Neural cell (in vitro differentiated cells): ENCODE results near the gene SPEM1. TPM values are rescaled to one million over a fixed set of nuclear protein-coding genes. Genes with fewer than 3 reads are reported as not detected.

Experiments
- H2AFZ ChIP-seq: fragments of 200-600, 300-800 bp; sonication (generic), shearing (Covaris generic); 2 replicates; pipeline ENCODE4 v1.6.0; 2014; ENCODE audit warnings: low read depth, mild to moderate bottlenecking, antibody characterized with exemption, low read length, moderate library complexity
- H3F3A ChIP-seq: fragments of 200-600 bp; shearing (Covaris generic); 2 replicates; pipeline ENCODE4 v1.6.1; 2016; ENCODE audit warnings: mild to moderate bottlenecking, moderate library complexity, mixed read lengths, antibody characterized with exemption, low read length; ENCODE audit not compliant: insufficient read depth, poor library complexity, severe bottlenecking
- H3K27ac ChIP-seq: fragments of 200-600, 300-800 bp; sonication (generic), shearing (Covaris generic); 2 replicates; pipeline ENCODE4 v1.5.1; 2014; ENCODE audit warnings: mild to moderate bottlenecking, low read length, moderate library complexity
- H3K27me3 ChIP-seq: fragments of 300-800, 200-600 bp; sonication (generic), shearing (Covaris generic); 2 replicates; pipeline ENCODE4 v1.6.0; 2014; ENCODE audit warnings: mild to moderate bottlenecking, low read depth, low read length, moderate library complexity; ENCODE audit not compliant: insufficient read depth
- H3K36me3 ChIP-seq: fragments of 300-800, 200-600 bp; sonication (generic), shearing (Covaris generic); 2 replicates; pipeline ENCODE4 v1.5.1; 2014; ENCODE audit warnings: mild to moderate bottlenecking, antibody characterized with exemption, low read length, moderate library complexity; ENCODE audit not compliant: insufficient read depth
- H3K4me2 ChIP-seq: fragments of 300-800, 200-600 bp; sonication (generic), shearing (Covaris generic); 2 replicates; pipeline ENCODE4 v1.6.0; 2014; ENCODE audit warnings: mild to moderate bottlenecking, low read length
- H3K4me3 ChIP-seq: fragments of 300-800, 200-600 bp; sonication (generic), shearing (Covaris generic); 2 replicates; pipeline ENCODE4 v1.5.1; 2014; ENCODE audit warnings: mild to moderate bottlenecking, low read length, moderate library complexity
- H3K79me2 ChIP-seq: fragments of 200-600 bp; shearing (Covaris generic); replicated peaks from 2 replicates; pipeline ENCODE4 v1.6.0; 2014; ENCODE audit warnings: mild to moderate bottlenecking, low read length, moderate library complexity; ENCODE audit not compliant: insufficient read depth
- H3K9ac ChIP-seq: fragments of 300-800, 200-600 bp; sonication (generic), shearing (Covaris generic); 2 replicates; pipeline ENCODE4 v1.6.1; 2016; ENCODE audit warnings: mild to moderate bottlenecking, low read length, mixed read lengths
- H3K9me2 ChIP-seq: fragments of 200-600 bp; shearing (Covaris generic); 2 replicates; pipeline ENCODE4 v1.6.1; 2016; ENCODE audit warnings: mild to moderate bottlenecking, low read length, mixed read lengths; ENCODE audit not compliant: insufficient read depth
- H3K9me3 ChIP-seq: fragments of 200-600, 300-800 bp; sonication (generic), shearing (Covaris generic); 2 replicates; pipeline ENCODE4 v1.6.1; 2016; ENCODE audit warnings: mild to moderate bottlenecking, mixed run types, low read length, moderate library complexity, mixed read lengths
- H4K20me1 ChIP-seq: fragments of 200-600 bp; shearing (Covaris generic); 2 replicates; pipeline ENCODE4 v1.6.1; 2016; ENCODE audit warnings: mild to moderate bottlenecking, mixed run types; ENCODE audit not compliant: insufficient read depth
- EP300 ChIP-seq: fragments of 450-650 bp; conservative IDR thresholded peaks from 2 replicates; pipeline ENCODE4 v1.6.1; 2014; ENCODE audit warnings: antibody characterized with exemption, mild to moderate bottlenecking, moderate library complexity; ENCODE audit not compliant: poor library complexity, severe bottlenecking
- EZH2 ChIP-seq: fragments of 200-600, 300-800 bp; shearing (Covaris generic), sonication (generic); IDR thresholded peaks from 2 replicates; pipeline ENCODE4 v1.6.1; 2014; ENCODE audit warnings: antibody characterized with exemption, low read length, borderline replicate concordance, mild to moderate bottlenecking; ENCODE audit not compliant: insufficient read depth, poor library complexity, severe bottlenecking
- MXI1 ChIP-seq: fragments of 450-650 bp; conservative IDR thresholded peaks from 2 replicates; pipeline ENCODE4 v1.6.1; 2014; ENCODE audit warnings: antibody characterized with exemption, mild to moderate bottlenecking; ENCODE audit not compliant: poor library complexity, severe bottlenecking
- POLR2AphosphoS5 ChIP-seq: IDR thresholded peaks from 2 replicates; pipeline ENCODE4 v1.6.1; 2012
- RAD21 ChIP-seq: fragments of 450-650 bp; conservative IDR thresholded peaks from 2 replicates; pipeline ENCODE4 v1.6.1; 2014; ENCODE audit warnings: antibody characterized with exemption, mild to moderate bottlenecking, moderate library complexity
- SMC3 ChIP-seq: fragments of 450-650 bp; conservative IDR thresholded peaks from 2 replicates; pipeline ENCODE4 v1.6.1; 2014; ENCODE audit warnings: antibody characterized with exemption, mild to moderate bottlenecking, moderate library complexity; ENCODE audit not compliant: poor library complexity
- TAF1 ChIP-seq: IDR thresholded peaks from 2 replicates; pipeline ENCODE4 v1.6.1; 2012; ENCODE audit warnings: low read depth
- polyA plus RNA-seq: library from polyadenylated mRNA; depleted of rRNA; stranded (reverse); fragments of >200 nt; gene quantifications from 2 replicates; pipeline ENCODE4 v1.2.3, GENCODE V29; 2014
- TF ChIP-seq, protein P1 (sequence below): fragments of 450-650 bp; IDR thresholded peaks from 2 replicates; pipeline ENCODE4 v1.5.1; 2014; ENCODE audit warnings: antibody characterized with exemption, mild to moderate bottlenecking, moderate library complexity; ENCODE audit not compliant: poor library complexity, severe bottlenecking
- TF ChIP-seq, protein P2 (sequence below): IDR thresholded peaks from 2 replicates; pipeline ENCODE4 v1.6.1; 2012; ENCODE audit warnings: borderline replicate concordance

Gene SPEM1
- polyA plus RNA-seq, 1 donor from 2014 or later: not detected

DNA sequence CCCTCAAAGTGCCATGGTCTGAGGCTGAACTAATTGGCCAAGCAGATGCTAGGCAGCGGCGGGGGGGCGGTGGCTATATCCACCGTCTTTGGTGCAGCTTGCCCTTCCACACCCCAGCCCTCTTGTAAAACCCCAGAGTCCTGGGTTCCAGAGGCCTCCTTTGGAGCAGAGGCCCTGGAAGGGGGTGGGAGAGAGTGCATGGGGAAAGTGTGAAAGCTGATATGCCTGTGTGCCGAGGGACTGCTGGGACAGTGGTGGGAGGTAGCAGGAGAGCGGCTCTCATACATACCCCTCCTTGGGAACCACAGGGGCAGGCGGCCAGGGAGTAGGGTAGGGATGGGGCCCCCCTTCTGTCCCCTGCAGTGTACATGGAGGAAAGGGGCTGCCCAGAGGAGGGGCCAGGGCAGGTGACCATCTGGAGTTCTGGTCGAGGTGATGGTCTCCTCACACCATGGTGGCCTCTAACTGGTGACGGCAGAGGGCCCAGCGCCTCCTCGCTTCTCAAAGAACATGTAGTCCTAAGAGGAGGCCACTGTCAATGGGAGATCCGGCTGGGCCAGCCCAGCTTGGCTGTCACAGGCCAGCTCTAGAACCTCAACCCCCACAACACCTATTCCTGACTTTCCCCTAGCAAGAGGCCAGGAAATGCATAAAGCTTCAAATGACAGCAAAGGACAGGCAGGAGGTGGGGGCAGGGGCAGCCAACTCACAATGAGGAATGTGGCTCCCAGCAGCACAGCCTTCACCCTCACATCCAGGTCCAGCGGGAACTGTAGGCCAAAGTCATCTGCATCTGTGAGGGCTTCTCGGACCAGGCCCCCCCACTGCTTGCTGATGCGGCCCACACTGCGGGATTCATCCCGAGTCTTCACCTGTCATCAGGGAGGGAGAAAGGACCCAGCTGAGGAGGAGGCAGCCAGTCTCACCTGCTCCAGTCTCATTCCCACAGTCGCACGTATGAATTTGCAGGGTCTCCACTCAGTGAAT lies 29.9 kb upstream of the SPEM1 start:
- H3K79me2 ChIP-seq: no peaks in the 10 kb centered on the region
- H3K9ac ChIP-seq: no peak overlapping the region
- H3F3A ChIP-seq: no peaks in the 10 kb centered on the region
- H3K27me3 ChIP-seq: no peaks in the 10 kb centered on the region
- no peak overlapping the region for H3K27ac ChIP-seq
- no peak overlapping the region for H2AFZ ChIP-seq
- H4K20me1 ChIP-seq: no peaks in the 10 kb centered on the region
- no peaks in the 10 kb centered on the region for H3K9me3 ChIP-seq
- TF ChIP-seq EZH2 (no peak), TAF1 (no peak), MXI1 (no peak), SMC3 (no peak), POLR2AphosphoS5 (no peak), EP300 (no peak), RAD21 (no peak)
- TF ChIP-seq, protein P1, sequence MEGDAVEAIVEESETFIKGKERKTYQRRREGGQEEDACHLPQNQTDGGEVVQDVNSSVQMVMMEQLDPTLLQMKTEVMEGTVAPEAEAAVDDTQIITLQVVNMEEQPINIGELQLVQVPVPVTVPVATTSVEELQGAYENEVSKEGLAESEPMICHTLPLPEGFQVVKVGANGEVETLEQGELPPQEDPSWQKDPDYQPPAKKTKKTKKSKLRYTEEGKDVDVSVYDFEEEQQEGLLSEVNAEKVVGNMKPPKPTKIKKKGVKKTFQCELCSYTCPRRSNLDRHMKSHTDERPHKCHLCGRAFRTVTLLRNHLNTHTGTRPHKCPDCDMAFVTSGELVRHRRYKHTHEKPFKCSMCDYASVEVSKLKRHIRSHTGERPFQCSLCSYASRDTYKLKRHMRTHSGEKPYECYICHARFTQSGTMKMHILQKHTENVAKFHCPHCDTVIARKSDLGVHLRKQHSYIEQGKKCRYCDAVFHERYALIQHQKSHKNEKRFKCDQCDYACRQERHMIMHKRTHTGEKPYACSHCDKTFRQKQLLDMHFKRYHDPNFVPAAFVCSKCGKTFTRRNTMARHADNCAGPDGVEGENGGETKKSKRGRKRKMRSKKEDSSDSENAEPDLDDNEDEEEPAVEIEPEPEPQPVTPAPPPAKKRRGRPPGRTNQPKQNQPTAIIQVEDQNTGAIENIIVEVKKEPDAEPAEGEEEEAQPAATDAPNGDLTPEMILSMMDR: no peak
- TF ChIP-seq, protein P2, sequence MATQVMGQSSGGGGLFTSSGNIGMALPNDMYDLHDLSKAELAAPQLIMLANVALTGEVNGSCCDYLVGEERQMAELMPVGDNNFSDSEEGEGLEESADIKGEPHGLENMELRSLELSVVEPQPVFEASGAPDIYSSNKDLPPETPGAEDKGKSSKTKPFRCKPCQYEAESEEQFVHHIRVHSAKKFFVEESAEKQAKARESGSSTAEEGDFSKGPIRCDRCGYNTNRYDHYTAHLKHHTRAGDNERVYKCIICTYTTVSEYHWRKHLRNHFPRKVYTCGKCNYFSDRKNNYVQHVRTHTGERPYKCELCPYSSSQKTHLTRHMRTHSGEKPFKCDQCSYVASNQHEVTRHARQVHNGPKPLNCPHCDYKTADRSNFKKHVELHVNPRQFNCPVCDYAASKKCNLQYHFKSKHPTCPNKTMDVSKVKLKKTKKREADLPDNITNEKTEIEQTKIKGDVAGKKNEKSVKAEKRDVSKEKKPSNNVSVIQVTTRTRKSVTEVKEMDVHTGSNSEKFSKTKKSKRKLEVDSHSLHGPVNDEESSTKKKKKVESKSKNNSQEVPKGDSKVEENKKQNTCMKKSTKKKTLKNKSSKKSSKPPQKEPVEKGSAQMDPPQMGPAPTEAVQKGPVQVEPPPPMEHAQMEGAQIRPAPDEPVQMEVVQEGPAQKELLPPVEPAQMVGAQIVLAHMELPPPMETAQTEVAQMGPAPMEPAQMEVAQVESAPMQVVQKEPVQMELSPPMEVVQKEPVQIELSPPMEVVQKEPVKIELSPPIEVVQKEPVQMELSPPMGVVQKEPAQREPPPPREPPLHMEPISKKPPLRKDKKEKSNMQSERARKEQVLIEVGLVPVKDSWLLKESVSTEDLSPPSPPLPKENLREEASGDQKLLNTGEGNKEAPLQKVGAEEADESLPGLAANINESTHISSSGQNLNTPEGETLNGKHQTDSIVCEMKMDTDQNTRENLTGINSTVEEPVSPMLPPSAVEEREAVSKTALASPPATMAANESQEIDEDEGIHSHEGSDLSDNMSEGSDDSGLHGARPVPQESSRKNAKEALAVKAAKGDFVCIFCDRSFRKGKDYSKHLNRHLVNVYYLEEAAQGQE: no peak
- H3K4me2 ChIP-seq: no peak overlapping the region
- no peak overlapping the region for H3K4me3 ChIP-seq
- peaks cover 7% of the 10 kb centered on the region for H3K36me3 ChIP-seq
- H3K9me2 ChIP-seq: no peaks in the 10 kb centered on the region

DNA sequence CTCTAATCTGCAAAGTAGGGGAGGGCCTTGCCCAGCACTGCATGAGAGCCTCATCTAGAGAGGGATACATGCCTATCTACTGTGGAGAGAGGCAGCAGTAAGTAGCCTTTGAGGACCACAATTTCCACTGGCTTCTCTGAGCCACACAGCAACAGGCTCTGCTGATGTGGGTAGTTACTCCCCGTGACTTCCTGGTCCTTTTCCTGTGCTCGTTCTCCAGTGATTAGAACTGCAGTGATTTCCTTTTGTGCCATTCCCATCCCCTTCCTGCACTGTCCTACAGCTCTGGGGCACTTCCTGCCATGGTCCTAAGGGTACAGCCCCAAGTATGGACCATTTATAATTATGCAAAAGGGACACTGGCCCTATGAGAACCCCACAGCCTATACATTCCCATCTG lies 28.8 kb upstream of the SPEM1 start:
- H3K27me3 ChIP-seq: no peaks in the 10 kb centered on the region
- H4K20me1 ChIP-seq: no peaks in the 10 kb centered on the region
- H3K4me2 ChIP-seq: no peak overlapping the region
- no peak for TF ChIP-seq SMC3
- TF ChIP-seq EZH2: no peak
- TF ChIP-seq EP300: no peak
- TF ChIP-seq, protein P1: no peak
- no peak for TF ChIP-seq MXI1
- TF ChIP-seq RAD21: no peak
- TF ChIP-seq POLR2AphosphoS5: no peak
- TF ChIP-seq, protein P2: no peak
- no peak for TF ChIP-seq TAF1
- H3K9me2 ChIP-seq: no peaks in the 10 kb centered on the region
- no peak overlapping the region for H3K27ac ChIP-seq
- no peak overlapping the region for H3K4me3 ChIP-seq
- H3K36me3 ChIP-seq: peaks cover 7% of the 10 kb centered on the region
- H3K9me3 ChIP-seq: no peaks in the 10 kb centered on the region
- no peak overlapping the region for H3K9ac ChIP-seq
- no peaks in the 10 kb centered on the region for H3K79me2 ChIP-seq
- no peaks in the 10 kb centered on the region for H3F3A ChIP-seq
- no peak overlapping the region for H2AFZ ChIP-seq
